Activated CD4-positive, alpha-beta T cell treated with anti-CD3 and anti-CD28 coated beads, Interleukin-2, amount 50 U/mL, for 1 hour (primary cell): ENCODE measurements around the gene RAB40C.

Experiments
- DNase-seq: peaks from one replicate; pipeline ENCODE4 v3.0.0-alpha.2; 2020

The RAB40C gene

DNA sequence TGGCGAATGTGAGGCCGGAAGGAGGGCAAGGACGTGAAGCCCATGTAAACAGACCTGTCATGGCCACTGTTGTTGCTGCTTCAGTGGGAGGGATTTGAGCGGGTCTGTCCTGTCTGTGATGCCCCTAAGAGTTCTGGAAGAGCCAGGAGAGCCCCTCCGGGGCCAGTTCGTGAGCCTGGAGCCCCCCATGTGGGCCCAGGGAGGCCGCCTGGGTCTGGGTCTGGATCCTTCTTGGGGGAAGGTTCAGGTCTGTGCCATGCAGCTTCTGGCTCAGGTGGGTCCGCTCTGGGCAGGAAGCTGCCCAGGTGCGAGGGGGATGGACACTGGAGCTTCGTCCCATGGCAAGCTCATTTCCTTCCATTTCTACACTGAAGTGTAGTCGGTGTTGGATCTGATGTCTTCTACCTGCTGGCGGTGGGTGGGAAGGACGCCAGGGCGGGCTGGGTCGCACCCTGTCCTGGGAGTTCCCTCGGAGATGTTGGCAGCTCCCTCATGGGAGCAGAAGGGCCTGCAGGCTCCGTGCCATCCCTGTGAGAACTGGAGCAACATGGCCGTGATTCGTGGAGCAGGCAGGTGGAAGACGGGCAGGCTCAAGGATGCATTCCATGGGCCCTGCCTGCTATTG, 29.7 kb downstream of the RAB40C start:
- no peak for DNase-seq

GRCh38 chr16:620700-621525, 31.0 kb downstream of the RAB40C start:
- DNase-seq: no peak

DNA sequence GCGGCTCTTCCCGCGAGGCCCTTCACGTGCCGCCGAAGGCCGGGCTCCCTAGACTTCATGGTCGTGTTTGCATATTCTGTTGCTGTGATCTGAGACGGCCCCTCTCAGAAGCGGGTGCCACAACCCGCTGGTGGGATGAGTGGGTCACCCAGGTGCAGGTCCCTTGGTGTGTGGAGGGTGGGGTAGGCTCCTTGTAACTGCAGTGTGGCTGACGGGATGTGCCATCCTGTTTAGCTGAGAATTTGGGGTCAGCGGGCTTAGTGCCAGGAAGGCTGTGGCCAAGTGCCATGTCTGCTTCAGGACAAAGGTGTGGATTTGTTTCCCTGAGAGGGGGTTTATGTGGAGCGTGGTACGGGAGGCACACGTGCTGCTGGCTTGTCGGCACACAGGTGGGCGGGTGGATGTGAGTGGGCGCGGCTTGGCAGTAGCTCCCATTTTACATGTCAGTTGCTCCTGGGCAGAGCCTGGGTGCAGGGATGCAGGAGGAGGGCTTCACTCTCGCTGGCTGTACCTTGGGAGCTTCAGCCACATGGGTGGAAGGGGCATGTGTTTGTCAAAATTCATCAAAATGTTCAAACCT, 31.8 kb downstream of the RAB40C start:
- DNase-seq: no peak

GRCh38 chr16:622920-623280, 33.0 kb downstream of the RAB40C start:
- DNase-seq: no peak

DNA sequence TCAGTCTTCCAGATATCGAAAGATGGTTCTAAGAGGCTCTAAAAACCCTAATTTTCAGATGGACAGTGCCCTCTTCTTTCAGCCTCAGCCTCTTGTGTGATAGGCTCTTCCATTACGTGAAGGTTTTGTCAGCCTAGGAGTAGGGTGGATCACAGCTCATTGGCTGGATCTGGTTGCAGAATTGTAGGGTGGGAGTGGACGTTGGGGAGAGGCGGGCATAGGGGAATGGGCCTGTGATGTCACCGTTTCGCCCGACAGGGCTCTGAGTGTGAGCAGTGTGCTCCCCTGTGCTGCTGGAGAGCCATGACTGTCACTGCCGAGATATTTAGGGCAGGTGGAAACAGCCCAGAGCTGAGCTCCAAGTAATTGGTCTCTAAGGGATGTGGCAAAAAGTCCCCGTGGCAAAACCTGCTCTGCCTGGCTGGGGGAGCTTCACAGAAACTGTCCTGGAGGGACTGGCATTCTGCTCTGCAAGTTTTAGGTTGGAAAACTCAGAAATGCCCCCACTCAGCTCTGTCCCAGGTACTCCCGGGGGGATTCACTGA, 34.7 kb downstream of the RAB40C start:
- no peak for DNase-seq

DNA sequence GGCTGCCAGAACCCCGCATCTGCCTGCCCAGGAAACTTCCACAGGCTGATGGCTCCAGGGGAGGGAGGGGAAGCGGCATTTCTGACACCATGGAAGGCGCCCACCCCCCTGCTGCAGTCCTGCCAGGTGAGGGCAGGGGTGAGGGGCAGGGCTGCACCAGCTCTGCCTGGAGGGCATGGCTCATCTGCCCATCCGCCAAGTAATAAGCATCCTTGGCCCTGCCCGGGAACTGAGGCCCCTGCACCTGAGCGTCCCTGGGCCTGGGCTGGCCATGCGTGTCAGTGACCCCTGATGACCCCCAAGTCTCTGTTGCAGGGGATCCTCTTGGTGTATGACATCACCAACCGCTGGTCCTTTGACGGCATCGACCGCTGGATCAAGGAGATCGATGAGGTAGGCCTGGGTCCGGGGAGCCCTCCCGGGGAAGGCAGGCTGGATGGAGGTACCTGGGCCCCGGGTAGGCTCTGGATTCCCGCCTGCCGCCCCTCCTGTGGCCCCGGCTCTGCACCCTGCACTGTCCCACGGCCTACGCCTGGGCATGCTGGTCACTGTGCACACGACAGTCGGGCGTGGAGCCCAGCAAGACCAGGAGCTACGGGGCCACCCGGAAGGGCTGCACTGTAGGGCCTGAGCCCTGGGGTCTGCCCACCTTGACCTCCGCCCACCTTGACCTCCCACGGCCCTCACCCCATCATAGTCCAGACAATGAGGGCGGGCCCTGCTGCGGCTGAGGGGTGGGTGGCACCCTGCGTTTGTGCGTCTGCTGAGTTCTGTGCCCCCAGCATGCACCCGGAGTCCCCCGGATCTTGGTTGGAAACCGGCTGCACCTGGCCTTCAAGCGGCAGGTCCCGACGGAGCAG, 35.5 kb downstream of the RAB40C start:
- no peak for DNase-seq

GRCh38 chr16:625977-626765, 36.3 kb downstream of the RAB40C start:
- DNase-seq: no peak

DNA sequence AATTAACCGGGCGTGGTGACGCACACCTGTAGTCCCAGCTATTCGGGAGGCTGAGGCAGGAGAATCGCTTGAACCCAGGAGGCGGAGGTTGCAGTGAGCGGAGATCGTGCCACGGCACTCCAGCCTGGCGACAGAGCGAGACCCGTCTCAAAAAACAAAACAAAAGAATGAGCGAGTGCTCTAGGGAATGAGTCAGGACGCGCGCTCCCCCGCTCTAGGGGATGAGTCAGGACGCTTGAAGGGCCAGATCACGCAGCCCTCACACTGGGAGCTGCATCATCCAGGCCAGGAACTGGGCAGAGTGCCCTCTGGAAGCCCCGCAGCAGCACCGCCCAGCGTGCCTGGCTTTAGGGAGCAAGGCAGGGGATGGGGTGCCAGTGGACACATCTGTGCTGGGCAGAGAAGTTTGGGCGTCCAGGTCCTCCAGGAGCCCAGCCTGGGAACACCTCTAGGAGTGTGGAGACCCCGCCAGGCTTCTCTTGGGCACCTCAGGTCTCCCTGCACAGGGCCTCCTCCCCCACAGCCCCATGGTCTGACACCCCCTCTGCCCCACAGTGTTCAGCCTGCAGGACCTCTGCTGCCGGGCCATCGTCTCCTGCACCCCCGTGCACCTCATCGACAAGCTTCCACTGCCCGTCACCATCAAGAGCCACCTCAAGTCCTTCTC, 37.1 kb downstream of the RAB40C start:
- DNase-seq: no peak

GRCh38 chr16:627454-628239, 37.8 kb downstream of the RAB40C start:
- DNase-seq: no peak

GRCh38 chr16:628321-629061, 38.6 kb downstream of the RAB40C start:
- no peak for DNase-seq

DNA sequence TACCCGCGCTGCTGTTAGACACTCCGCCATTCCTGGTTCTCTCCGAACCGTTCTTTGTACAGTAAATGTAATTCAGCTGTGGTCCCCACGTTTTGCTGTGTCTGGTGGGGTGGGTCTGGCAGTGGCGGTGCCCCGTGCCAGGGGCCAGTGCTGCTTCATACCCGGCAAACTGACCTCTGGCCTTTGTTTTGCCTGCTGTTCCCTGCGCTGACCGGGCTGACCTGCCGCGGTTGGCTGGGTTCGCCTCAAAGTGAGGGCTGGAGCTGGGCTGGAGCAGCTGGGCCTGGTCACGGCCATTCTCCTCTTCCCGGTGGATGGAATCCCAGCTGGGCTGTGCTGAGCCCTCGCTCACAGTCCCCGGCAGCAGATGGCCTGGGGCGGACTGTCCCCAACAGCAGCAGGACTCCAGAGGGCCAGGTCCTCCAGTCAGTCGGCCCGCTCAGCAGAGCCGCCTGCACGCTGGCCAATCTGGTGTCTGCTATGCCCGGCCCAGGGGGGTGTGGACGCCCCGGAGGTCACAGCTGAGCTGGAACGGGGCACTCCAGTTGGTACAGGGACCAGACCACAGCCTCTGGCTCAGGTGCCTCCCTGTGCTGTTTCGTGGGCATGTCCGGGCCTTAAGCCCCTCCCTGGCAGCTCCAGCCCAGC, 39.4 kb downstream of the RAB40C start:
- no peak for DNase-seq

- DNase-seq: no peak
These were observed 40.0 kb downstream of the RAB40C start for GRCh38 chr16:629833-630248.

DNA sequence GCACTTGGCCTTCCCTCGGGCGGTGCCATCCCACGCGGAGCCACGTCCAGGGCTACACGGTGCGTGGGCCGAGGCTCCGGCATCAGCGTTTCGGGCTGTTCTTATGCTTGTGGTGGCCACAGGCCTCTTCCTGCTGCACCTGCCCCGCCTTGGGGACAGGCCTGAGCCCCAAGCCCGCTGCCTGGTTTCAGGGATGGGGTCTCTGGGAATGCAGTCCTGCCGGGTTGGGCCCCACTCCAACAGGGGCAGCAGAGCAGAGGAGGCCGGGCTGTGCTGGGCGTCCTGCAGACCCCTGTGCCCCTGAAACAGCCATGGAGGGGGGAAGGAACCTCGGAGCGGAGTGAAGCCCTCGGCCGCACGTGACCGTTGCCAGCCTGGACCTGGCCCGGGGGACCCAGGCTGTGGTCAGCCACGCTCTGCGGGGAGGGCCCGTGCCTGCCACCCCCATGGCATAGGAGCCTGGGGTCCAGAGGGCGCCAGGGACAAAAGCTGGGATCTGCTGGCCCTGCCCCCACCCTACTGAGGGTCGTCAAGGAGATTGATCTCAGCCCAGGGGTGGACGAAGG, 40.5 kb downstream of the RAB40C start:
- no peak for DNase-seq

- DNase-seq: no peak
These were observed 41.0 kb downstream of the RAB40C start, which contains the start of gene WFIKKN1 for GRCh38 chr16:630815-631405. TSS of gene WFIKKN1 (plus strand) at chr16:630985. CDS start at chr16:631254, 269 bp downstream.

DNA sequence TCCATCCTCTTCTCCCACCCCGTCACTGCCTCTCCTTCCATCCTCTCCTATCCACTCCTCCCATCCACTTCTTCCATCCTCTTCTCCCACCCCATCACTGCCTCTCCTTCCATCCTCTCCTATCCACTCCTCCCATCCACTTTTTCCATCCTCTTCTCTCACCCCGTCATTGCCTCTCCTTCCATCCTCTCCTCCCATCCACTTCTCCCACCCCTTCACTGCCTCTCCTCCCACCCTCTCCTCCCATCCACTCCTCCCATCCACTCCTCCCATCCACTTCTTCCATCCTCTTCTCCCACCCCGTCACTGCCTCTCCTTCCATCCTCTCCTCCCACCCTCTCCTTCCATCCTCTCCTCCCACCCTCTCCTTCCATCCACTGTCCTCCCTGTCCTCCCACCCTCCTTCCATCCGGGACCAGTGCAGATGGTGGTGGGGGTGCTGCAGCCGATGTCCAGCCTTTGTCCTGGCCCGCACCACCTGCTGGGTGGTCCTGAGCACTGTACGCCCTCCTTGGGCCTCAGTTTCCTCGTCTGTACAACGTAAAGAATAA, 42.0 kb downstream of the RAB40C start:
- DNase-seq: no peak

GRCh38 chr16:632486-633335, 42.8 kb downstream of the RAB40C start:
- DNase-seq: no peak
